HEK293 (cell line): ENCODE data around the gene EFCAB10.

Experiments
- CTCF ChIA-PET: fragments of 350-600 bp; formaldehyde crosslinking; extraction: SDS; loops from one replicate; lab custom pipeline; 2021; ENCODE audit warnings: antibody characterized with exemption; lab: Yijun Ruan, JAX
- POLR2A ChIA-PET: fragments of 300-600 bp; formaldehyde crosslinking; extraction: SDS; loops from one replicate; lab custom pipeline; 2020; ENCODE audit warnings: antibody characterized with exemption, inconsistent platforms; lab: Yijun Ruan, JAX
- H3K27ac ChIP-seq: fragments of 200-500 bp; sonication (Bioruptor generic); 2 replicates; pipeline ENCODE4 v1.5.1; 2014; ENCODE audit warnings: low read depth, low read length, control low read depth, inconsistent platforms; ENCODE audit errors: extremely low read depth
- H3K36me3 ChIP-seq, 2 experiments: fragments of 200-500 bp in 1 of 2; sonication (Bioruptor generic) in 1 of 2; 1 replicate in 1 of 2; 2 replicates in 1 of 2; pipeline ENCODE4 v1.5.1; 2014 to 2017; ENCODE audit warnings: inconsistent platforms in 2 of 2, low read length in 2 of 2; ENCODE audit not compliant: control insufficient read depth in 2 of 2, insufficient read depth in 1 of 2
- H3K4me1 ChIP-seq: fragments of 200-500 bp; sonication (Bioruptor generic); 2 replicates; pipeline ENCODE4 v1.5.1; 2014; ENCODE audit warnings: mild to moderate bottlenecking, low read length, inconsistent platforms; ENCODE audit not compliant: control insufficient read depth, insufficient read depth
- H3K4me3 ChIP-seq: 2 replicates; pipeline ENCODE4 v1.5.1; 2011; ENCODE audit warnings: low read depth, mild to moderate bottlenecking, control low read depth, low read length, moderate library complexity
- H3K9me3 ChIP-seq: fragments of 200-500 bp; sonication (Bioruptor generic); 2 replicates; pipeline ENCODE4 v1.5.1; 2014; ENCODE audit warnings: low read depth, low read length, inconsistent platforms; ENCODE audit not compliant: control insufficient read depth, insufficient read depth
- BCL11A ChIP-seq: fragments of 450-650 bp; formaldehyde crosslinking; IDR thresholded peaks from 2 replicates; pipeline ENCODE4 v1.5.1; 2016; ENCODE audit warnings: low read depth, missing biosample characterization, missing genetic modification characterization
- GLI4 ChIP-seq: fragments of 450-650 bp; formaldehyde crosslinking; IDR thresholded peaks from 2 replicates; pipeline ENCODE4 v1.5.1; 2016; ENCODE audit warnings: missing biosample characterization, missing genetic modification characterization
- MYNN ChIP-seq: fragments of 450-650 bp; formaldehyde crosslinking; IDR thresholded peaks from 2 replicates; pipeline ENCODE4 v1.5.1; 2016; ENCODE audit warnings: missing biosample characterization, missing genetic modification characterization, borderline replicate concordance
- SP2 ChIP-seq: fragments of 450-650 bp; formaldehyde crosslinking; IDR thresholded peaks from 2 replicates; pipeline ENCODE4 v1.5.1; 2016; ENCODE audit warnings: missing biosample characterization, missing genetic modification characterization
- SP7 ChIP-seq: fragments of 450-650 bp; formaldehyde crosslinking; IDR thresholded peaks from 2 replicates; pipeline ENCODE4 v1.5.1; 2016; ENCODE audit warnings: missing biosample characterization, missing genetic modification characterization
- ZBTB21 ChIP-seq: fragments of 450-650 bp; formaldehyde crosslinking; IDR thresholded peaks from 2 replicates; pipeline ENCODE4 v1.5.1; 2017; ENCODE audit warnings: missing biosample characterization, missing genetic modification characterization
- ZBTB7A ChIP-seq: fragments of 450-650 bp; formaldehyde crosslinking; IDR thresholded peaks from 2 replicates; pipeline ENCODE4 v1.5.1; 2016; ENCODE audit warnings: low read depth, missing biosample characterization, missing genetic modification characterization
- ZIC2 ChIP-seq: fragments of 450-650 bp; formaldehyde crosslinking; IDR thresholded peaks from 2 replicates; pipeline ENCODE4 v1.5.1; 2016; ENCODE audit warnings: missing biosample characterization, missing genetic modification characterization
- ZNF133 ChIP-seq: fragments of 450-650 bp; formaldehyde crosslinking; IDR thresholded peaks from 2 replicates; pipeline ENCODE4 v1.5.1; 2016; ENCODE audit warnings: missing biosample characterization, missing genetic modification characterization
- ZNF24 ChIP-seq: fragments of 450-650 bp; formaldehyde crosslinking; IDR thresholded peaks from 2 replicates; pipeline ENCODE4 v1.5.1; 2016; ENCODE audit warnings: missing biosample characterization, missing genetic modification characterization
- ZNF335 ChIP-seq: fragments of 450-650 bp; formaldehyde crosslinking; conservative IDR thresholded peaks from 2 replicates; pipeline ENCODE4 v1.5.1; 2016; ENCODE audit warnings: missing biosample characterization, missing genetic modification characterization
- ZNF341 ChIP-seq: fragments of 450-650 bp; formaldehyde crosslinking; IDR thresholded peaks from 2 replicates; pipeline ENCODE4; 2016; ENCODE audit warnings: low read depth, missing biosample characterization, missing genetic modification characterization
- ZNF398 ChIP-seq: fragments of 450-650 bp; formaldehyde crosslinking; IDR thresholded peaks from 2 replicates; pipeline ENCODE4 v1.5.1; 2017; ENCODE audit warnings: missing biosample characterization, missing genetic modification characterization
- ZNF423 ChIP-seq: fragments of 450-650 bp; formaldehyde crosslinking; IDR thresholded peaks from 2 replicates; pipeline ENCODE4 v1.5.1; 2016; ENCODE audit warnings: missing biosample characterization, missing genetic modification characterization
- ZNF501 ChIP-seq: fragments of 450-650 bp; formaldehyde crosslinking; IDR thresholded peaks from 2 replicates; pipeline ENCODE4 v1.5.1; 2016; ENCODE audit warnings: missing biosample characterization, missing genetic modification characterization
- ZNF514 ChIP-seq: fragments of 450-650 bp; formaldehyde crosslinking; IDR thresholded peaks from 2 replicates; pipeline ENCODE4 v1.5.1; 2016; ENCODE audit warnings: missing biosample characterization, missing genetic modification characterization
- ZNF530 ChIP-seq: fragments of 450-650 bp; formaldehyde crosslinking; IDR thresholded peaks from 2 replicates; pipeline ENCODE4 v1.5.1; 2016; ENCODE audit warnings: low read depth, missing biosample characterization, missing genetic modification characterization
- ZNF544 ChIP-seq: fragments of 450-650 bp; formaldehyde crosslinking; IDR thresholded peaks from 2 replicates; pipeline ENCODE4 v1.5.0; 2017; ENCODE audit warnings: missing biosample characterization, missing genetic modification characterization
- ZNF548 ChIP-seq: fragments of 450-650 bp; formaldehyde crosslinking; IDR thresholded peaks from 2 replicates; pipeline ENCODE4 v1.5.1; 2016; ENCODE audit warnings: missing biosample characterization, missing genetic modification characterization
- ZNF555 ChIP-seq: fragments of 450-650 bp; formaldehyde crosslinking; conservative IDR thresholded peaks from 2 replicates; pipeline ENCODE4 v1.5.1; 2017; ENCODE audit warnings: missing biosample characterization, mild to moderate bottlenecking, missing genetic modification characterization, inconsistent platforms
- ZNF561 ChIP-seq: fragments of 450-650 bp; IDR thresholded peaks from 2 replicates; pipeline ENCODE4 v1.5.1; 2018; ENCODE audit warnings: missing biosample characterization, missing genetic modification characterization, borderline replicate concordance
- ZNF580 ChIP-seq: fragments of 450-650 bp; formaldehyde crosslinking; IDR thresholded peaks from 2 replicates; pipeline ENCODE4 v1.5.1; 2016; ENCODE audit warnings: missing biosample characterization, missing genetic modification characterization
- ZNF596 ChIP-seq: fragments of 450-650 bp; IDR thresholded peaks from 2 replicates; pipeline ENCODE4 v1.5.0; 2018; ENCODE audit warnings: missing biosample characterization, mild to moderate bottlenecking, missing genetic modification characterization, moderate library complexity
- ZNF660 ChIP-seq: fragments of 450-650 bp; IDR thresholded peaks from 2 replicates; pipeline ENCODE4 v1.5.1; 2018; ENCODE audit warnings: missing biosample characterization, mild to moderate bottlenecking, missing genetic modification characterization
- ZNF664 ChIP-seq: fragments of 450-650 bp; formaldehyde crosslinking; IDR thresholded peaks from 2 replicates; pipeline ENCODE4 v1.5.1; 2016; ENCODE audit warnings: missing biosample characterization, missing genetic modification characterization
- ZNF707 ChIP-seq: fragments of 450-650 bp; formaldehyde crosslinking; IDR thresholded peaks from 2 replicates; pipeline ENCODE4 v1.5.1; 2016; ENCODE audit warnings: missing biosample characterization, missing genetic modification characterization
- TF ChIP-seq, protein P1 (sequence below): sonication (generic); formaldehyde crosslinking; IDR thresholded peaks from 2 replicates; pipeline ENCODE4 v1.8.1; 2022; ENCODE audit warnings: mild to moderate bottlenecking, moderate library complexity, missing genetic modification reagents
- TF ChIP-seq, protein P2 (sequence below): fragments of 450-650 bp; formaldehyde crosslinking; IDR thresholded peaks from 2 replicates; pipeline ENCODE4 v1.5.1; 2016; ENCODE audit warnings: missing biosample characterization, missing genetic modification characterization, low read depth

Gene EFCAB10

DNA sequence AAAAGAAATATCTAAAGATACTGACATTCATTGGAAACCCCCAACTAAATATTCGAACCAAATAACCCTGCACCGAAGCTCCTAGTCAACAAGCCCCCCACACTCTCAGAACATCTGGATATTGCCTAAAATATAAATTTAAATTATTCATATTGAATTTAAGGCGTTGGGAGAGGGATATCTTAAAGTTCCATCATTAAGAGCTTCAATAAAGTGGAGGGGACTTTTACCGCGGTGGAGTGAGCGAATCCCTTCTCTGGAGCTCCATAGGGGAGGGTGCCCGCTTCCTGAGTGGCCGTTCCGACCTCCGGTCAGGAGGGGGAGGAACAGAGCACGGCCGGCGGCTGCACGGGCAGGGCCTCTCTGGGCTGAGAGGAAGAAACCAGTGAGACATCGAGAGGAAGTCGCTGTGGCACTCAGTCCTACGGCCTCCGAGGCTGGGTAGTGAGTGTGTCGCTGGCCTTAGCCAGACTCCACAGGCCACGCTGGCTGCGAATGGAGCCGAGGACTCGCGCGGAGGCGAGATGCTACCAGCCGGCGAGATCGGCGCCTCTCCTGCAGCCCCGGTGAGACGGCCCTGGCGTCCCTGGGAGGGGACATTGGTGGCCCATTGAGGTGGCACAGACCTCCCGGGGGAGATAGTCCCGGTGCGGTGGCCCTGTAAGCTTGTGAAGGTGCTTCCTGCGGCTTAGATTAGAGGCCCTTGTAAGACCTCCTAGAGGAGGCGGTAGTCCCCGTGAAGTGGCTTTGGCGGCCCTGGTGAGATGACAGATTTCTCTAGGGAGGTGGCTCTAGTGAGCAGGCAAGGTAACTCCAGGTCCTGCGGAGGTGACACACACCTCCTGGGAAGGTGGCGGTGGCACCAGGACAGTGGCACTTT is 49.3 kb downstream of the EFCAB10 start, which contains the start of gene RINT1 (continued):
- TF ChIP-seq SP7 (peak; percentile 85), ZNF580 (tag by site-specific recombination) (peak; percentile 81), GLI4 (tag by site-specific recombination) (peak; percentile 43; the same call in 1 of the 2 replicates)
- TF ChIP-seq, protein P1, sequence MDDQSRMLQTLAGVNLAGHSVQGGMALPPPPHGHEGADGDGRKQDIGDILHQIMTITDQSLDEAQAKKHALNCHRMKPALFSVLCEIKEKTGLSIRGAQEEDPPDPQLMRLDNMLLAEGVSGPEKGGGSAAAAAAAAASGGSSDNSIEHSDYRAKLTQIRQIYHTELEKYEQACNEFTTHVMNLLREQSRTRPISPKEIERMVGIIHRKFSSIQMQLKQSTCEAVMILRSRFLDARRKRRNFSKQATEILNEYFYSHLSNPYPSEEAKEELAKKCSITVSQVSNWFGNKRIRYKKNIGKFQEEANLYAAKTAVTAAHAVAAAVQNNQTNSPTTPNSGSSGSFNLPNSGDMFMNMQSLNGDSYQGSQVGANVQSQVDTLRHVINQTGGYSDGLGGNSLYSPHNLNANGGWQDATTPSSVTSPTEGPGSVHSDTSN, result no peak

GRCh38 chr7:105530546-105530945 is 50.7 kb downstream of the EFCAB10 start:
- TF ChIP-seq ZNF707 (tag by site-specific recombination) (no peak), ZNF341 (tag by site-specific recombination) (no peak), ZNF24 (tag by site-specific recombination) (no peak), ZBTB7A (tag by site-specific recombination) (no peak), ZNF596 (no peak), BCL11A (tag by site-specific recombination) (no peak), ZNF133 (tag by site-specific recombination) (no peak), ZIC2 (tag by site-specific recombination) (no peak), ZNF335 (tag by site-specific recombination) (no peak), ZBTB21 (tag by site-specific recombination) (no peak), MYNN (no peak), ZNF555 (tag by site-specific recombination) (no peak), ZNF530 (no peak)
- Histone ChIP-seq H3K27ac (no peak overlapping the region), H3K36me3 (peaks cover 3 to 15% of the 10 kb centered on the region in 2 experiments), H3K9me3 (no peaks in the 10 kb centered on the region), H3K4me1 (no peaks in the 10 kb centered on the region; the same call in 1 of the 2 replicates), H3K4me3 (no peak overlapping the region)
- ChIA-PET POLR2A (no interaction called here), CTCF (no interaction called here)

GRCh38 chr7:105530126-105530525 is 51.2 kb downstream of the EFCAB10 start:
- TF ChIP-seq ZIC2 (tag by site-specific recombination) (no peak), ZNF660 (tag by site-specific recombination) (no peak), ZNF544 (no peak), ZNF398 (no peak), ZNF423 (no peak), SP2 (tag by site-specific recombination) (no peak), ZNF501 (tag by site-specific recombination) (no peak), ZNF561 (no peak), ZNF548 (tag by site-specific recombination) (no peak), ZNF664 (tag by site-specific recombination) (no peak), ZNF514 (tag by site-specific recombination) (no peak)
- TF ChIP-seq, protein P2, sequence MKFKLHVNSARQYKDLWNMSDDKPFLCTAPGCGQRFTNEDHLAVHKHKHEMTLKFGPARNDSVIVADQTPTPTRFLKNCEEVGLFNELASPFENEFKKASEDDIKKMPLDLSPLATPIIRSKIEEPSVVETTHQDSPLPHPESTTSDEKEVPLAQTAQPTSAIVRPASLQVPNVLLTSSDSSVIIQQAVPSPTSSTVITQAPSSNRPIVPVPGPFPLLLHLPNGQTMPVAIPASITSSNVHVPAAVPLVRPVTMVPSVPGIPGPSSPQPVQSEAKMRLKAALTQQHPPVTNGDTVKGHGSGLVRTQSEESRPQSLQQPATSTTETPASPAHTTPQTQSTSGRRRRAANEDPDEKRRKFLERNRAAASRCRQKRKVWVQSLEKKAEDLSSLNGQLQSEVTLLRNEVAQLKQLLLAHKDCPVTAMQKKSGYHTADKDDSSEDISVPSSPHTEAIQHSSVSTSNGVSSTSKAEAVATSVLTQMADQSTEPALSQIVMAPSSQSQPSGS (tag by site-specific recombination), result no peak
- TF ChIP-seq, all 188 proteins: peak for 0
- H3K4me3 ChIP-seq, result no peak overlapping the region
- no peak overlapping the region for H3K27ac ChIP-seq
- H3K36me3 ChIP-seq, result peaks cover 0 to 13% of the 10 kb centered on the region in 2 experiments; a peak in 2 of 3 replicates
- no peaks in the 10 kb centered on the region for H3K9me3 ChIP-seq
- no peaks in the 10 kb centered on the region; the same call in 1 of the 2 replicates for H3K4me1 ChIP-seq
- POLR2A ChIA-PET, result no interaction called here
- CTCF ChIA-PET, result no interaction called here
